Measurements from ENCODE around the gene POMC. TPM values are rescaled to one million over a fixed set of nuclear protein-coding genes. Genes with fewer than 3 reads are reported as not detected.

Gene POMC
- total RNA-seq, 1 experiment from 2014 or later = not detected

GRCh38 chr2:25115902-25116301 lies 52.5 kb downstream of the POMC start:
- no peak for DNase-seq (ENCODE audit: low read depth)
- in situ Hi-C loops (cut with HindIII; ENCODE audit: low pct_unique_long_range_greater_than_20kb, low sequenced_read_pairs) = no loop called here

- DNase-seq (ENCODE audit: low read depth) = no peak
- in situ Hi-C loops (cut with HindIII; ENCODE audit: low pct_unique_long_range_greater_than_20kb, low sequenced_read_pairs) = no loop called here
These were observed 53.0 kb downstream of the POMC start for GRCh38 chr2:25115249-25115883.

GRCh38 chr2:25112113-25112512 lies 56.3 kb downstream of the POMC start:
- in situ Hi-C loops (cut with HindIII; ENCODE audit: low pct_unique_long_range_greater_than_20kb, low sequenced_read_pairs) = no loop called here
- DNase-seq (ENCODE audit: low read depth) = no peak

Other genes with a start within 250 kb of the POMC start
- gene ADCY3, start 248.3 kb downstream of the POMC start, total RNA-seq (2014; rRNA removed; shearing (Covaris generic); ENCODE audit: low replicate concordance) = 16.9 and 50.9 TPM in 2 replicates
- 1.1 and 5.2 TPM in 2 replicates for gene DNAJC27, start 196.6 kb downstream of the POMC start, total RNA-seq (2014; rRNA removed; shearing (Covaris generic); ENCODE audit: low replicate concordance)
- gene EFR3B, start 126.5 kb downstream of the POMC start, total RNA-seq (2014; rRNA removed; shearing (Covaris generic); ENCODE audit: low replicate concordance) = 0.71 and 6.7 TPM in 2 replicates
- 4.9 and 20.2 TPM in 2 replicates for gene DNMT3A, start 173.3 kb upstream of the POMC start, total RNA-seq (2014; rRNA removed; shearing (Covaris generic); ENCODE audit: low replicate concordance)